ENCODE measurements around the gene SYCP3.

Gene SYCP3

GRCh38 chr12:101680240-101680639 lies 59.0 kb downstream of the SYCP3 start:
- no peak for DNase-seq (ENCODE audit: low read depth)

Data from iris pigment epithelial cell (primary cell).